ENCODE data around the gene MSANTD1.

DNA sequence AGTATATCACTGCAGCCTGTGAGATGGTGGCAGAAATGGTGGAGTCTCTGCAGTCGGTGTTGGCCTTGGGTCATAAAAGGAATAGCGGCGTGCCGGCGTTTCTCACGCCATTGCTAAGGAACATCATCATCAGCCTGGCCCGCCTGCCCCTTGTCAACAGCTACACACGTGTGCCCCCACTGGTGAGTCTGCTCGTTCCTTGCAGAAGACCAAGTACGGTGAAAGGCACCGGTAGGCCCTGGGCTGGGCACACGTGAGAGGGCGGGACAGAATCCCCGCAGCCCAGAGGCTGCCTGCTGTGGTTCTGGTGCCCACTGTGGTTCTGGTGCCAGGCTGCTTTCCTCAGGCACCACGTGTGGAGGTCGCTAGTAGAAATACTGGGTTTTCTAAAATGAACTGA lies 31.2 kb upstream of the MSANTD1 start:
- no peak for TF ChIP-seq FOXM1 (IDR thresholded peaks at IDR 0.05; ENCODE audit: borderline replicate concordance)
- TF ChIP-seq BHLHE40 (IDR thresholded peaks at IDR 0.05; ENCODE audit: borderline replicate concordance), result no peak
- no peak for TF ChIP-seq SP1 (IDR thresholded peaks at IDR 0.05)
- TF ChIP-seq CTBP1 (IDR thresholded peaks at IDR 0.05; ENCODE audit: borderline replicate concordance), result no peak
- no peak for TF ChIP-seq FOXK2 (IDR thresholded peaks at IDR 0.05)
- TF ChIP-seq ZNF384 (IDR thresholded peaks at IDR 0.05), result no peak
- no peak for TF ChIP-seq SUZ12 (IDR thresholded peaks at IDR 0.05)
- no peak for TF ChIP-seq ELF4 (IDR thresholded peaks at IDR 0.05)
- no peak for TF ChIP-seq L3MBTL2 (conservative IDR thresholded peaks at IDR 0.05)
- no peak for TF ChIP-seq ARNT (IDR thresholded peaks at IDR 0.05)

All from HEK293T (cell line).